HG02610 (cell line): Measurements from ENCODE around the gene SHTN1.

Experiments
- ATAC-seq: cut with Tn5 transposase; IDR thresholded peaks from one replicate; pipeline ENCODE4 v1.9.1; 2021; ENCODE audit warnings: mild to moderate bottlenecking, moderate library complexity; ENCODE audit not compliant: unreplicated experiment

The SHTN1 gene

DNA sequence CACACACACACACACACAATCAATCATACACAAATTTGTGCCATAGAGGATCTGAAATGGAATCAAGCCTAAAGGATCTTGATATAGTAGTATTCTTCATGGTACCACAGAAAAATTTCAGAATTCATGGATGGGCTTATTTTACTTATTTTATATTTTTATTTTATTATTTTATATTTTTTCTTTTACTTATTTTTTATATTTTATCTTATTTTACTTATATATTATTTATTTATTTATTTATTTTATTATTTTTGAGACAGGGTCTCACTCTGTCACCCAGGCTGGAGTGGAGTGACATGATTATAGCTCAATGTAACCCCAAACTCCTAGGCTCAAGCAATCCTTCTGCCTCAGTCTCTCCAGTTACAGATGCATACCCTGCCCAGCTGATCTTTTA lies 16.7 kb downstream of the SHTN1 start:
- ATAC-seq: no peak

DNA sequence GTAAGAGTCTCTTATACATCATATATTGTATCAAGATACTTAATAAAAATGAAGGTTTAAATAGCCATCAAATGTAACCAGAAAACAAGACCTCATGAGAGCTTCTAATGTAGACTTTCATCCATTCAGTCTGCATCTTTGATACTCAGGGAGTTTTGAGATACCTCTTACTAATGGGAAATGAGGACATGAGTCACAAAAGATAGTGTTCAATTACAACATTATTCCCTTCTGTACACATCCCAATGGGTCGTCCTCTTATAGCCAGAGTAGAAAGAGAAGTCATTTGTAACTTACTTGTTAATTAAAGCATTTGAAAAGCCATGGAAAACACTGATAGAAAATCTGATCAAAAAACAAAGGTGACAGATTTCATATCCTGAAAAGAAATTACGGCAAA lies 19.4 kb downstream of the SHTN1 start:
- ATAC-seq: no peak

DNA sequence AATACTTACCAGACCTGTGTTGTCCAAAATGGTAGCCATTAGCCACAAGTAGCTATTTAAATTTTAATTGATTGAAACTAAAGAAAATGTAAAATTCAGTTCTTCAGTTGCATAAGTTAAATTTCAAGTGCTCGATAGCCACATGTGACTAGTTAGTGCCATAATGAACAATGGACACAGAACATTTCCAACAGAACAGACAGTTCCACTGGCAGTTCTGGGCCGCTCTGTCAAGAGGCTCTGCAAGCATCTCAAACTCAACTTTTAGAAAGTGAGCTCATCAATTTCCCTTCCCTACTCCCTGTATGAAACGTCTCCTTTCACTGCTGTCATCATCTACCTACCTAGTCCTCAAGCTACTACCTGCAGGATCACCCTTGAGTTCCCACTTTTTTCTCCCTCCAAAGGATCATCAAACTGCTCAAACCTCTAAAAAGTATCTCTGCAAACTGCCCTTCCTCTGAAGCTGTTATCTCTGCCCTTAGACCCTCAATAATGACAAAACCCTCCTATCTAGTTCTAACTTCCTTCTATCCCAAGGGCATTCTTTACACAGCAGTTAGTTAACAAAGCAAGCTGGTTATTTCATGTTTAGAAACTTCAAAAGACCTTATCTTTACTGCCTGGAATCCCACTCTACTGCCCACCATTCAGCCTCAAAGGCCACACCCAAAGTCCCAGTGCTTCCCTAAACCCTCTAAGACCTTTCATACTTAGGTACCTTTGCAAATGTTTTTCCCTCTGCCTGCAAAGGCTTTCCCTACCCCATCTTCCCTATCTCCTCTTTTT lies 20.6 kb downstream of the SHTN1 start:
- ATAC-seq: no peak

GRCh38 chr10:116980041-116980440 lies 24.9 kb downstream of the SHTN1 start:
- no peak for ATAC-seq

GRCh38 chr10:116978901-116979300 lies 26.1 kb downstream of the SHTN1 start:
- no peak for ATAC-seq

GRCh38 chr10:116974456-116975005 lies 30.5 kb downstream of the SHTN1 start:
- ATAC-seq: no peak

GRCh38 chr10:116973946-116974455 lies 31.0 kb downstream of the SHTN1 start:
- no peak for ATAC-seq

GRCh38 chr10:116973371-116973905 lies 31.5 kb downstream of the SHTN1 start:
- no peak for ATAC-seq

- no peak for ATAC-seq
Measured at GRCh38 chr10:116972131-116972530, 32.9 kb downstream of the SHTN1 start.

DNA sequence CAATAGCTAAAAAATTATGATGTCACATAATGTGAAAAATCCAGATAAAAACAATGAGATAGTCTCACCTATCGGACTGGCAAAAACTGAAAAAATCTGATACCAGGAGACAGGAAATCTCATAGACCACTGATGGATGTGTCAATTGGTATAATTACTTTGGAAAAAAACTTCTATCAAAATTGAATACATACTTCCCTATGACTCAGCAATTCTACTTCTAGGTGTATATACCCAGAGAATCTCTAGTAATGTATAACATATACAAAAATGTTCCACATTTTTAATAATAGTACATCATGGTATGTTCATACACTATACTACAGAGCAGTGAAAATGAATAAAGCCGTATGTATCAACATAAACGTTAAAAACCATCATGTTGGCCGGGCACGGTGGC lies 34.9 kb downstream of the SHTN1 start:
- ATAC-seq: no peak

DNA sequence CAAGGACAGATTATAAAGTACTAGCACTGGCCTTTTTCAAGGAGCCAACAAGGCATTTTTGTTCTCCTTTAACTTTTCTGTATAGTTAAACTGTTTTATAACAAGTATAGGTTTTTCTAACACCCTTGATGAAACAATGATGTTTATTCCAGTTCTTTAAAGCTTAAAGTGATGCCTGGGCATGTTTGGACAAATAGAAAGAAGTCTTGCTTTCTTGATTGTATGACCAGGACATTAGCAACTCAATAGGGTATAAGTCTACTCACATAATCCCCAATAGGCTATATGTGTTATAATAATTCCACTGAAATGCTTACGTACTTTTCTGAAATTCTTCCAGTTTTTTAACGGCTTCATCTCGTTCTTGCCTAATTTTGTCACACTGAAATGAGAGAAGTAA lies 36.7 kb downstream of the SHTN1 start:
- no peak for ATAC-seq

DNA sequence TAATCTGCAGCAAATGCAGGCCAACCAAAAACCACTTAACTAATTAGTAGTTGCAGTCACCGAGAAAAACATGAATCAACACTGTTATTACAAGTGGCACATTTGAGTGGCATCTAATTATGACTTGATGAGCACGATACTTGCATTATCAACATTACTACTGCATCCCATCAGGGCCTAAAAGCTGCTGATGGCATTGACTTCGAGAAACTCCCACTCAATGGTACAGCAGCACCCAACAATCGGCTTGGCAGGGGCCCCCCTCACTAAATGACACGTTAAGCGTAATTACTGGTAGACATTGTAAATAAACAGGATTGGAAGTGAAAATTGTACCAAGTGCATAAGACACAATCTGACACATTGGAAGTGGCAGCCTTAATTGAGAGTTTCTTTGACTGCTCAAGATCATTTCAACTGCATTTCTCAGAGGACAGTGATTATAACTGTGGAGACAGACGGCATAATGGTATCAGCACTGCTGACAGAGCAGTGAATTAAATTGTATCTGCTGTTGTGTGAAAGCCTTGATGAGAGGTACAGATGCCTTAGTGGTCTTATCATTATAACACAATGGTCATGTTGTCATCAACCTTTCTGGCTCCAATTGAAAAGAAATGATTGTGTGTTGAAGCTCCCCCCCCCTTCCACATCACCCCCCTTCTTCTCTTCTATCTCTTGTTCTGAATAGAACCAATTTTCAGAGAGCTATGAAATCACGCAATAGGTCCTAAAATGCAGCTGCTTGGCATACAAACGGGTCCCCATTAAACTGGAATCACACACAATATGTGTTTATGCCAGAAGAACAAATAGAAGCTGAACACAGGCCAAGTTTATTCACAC lies 43.4 kb downstream of the SHTN1 start:
- no peak for ATAC-seq

GRCh38 chr10:116960066-116960776 lies 44.8 kb downstream of the SHTN1 start:
- no peak for ATAC-seq

DNA sequence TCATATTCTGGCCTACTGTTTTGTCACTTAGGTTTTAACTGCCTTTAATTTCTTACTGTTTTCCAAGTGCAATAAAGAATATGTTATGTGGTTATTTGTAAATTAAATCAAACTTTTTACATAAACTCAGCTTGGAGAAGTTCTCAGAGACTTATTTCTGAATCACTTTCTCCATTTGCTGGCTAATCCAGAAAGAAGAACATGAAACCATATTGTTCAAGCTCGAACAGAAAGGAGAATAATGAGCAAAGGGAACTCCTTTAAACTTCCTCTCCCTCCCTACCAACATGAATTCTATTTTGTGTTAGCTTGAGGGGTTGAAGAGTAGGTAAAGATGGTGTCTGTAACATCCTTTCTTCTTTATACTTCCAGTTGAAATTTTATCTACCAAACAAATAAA lies 52.3 kb downstream of the SHTN1 start:
- no peak for ATAC-seq

- ATAC-seq: no peak
Measured at GRCh38 chr10:116948530-116948870, 56.5 kb downstream of the SHTN1 start.

- no peak for ATAC-seq
Measured at GRCh38 chr10:116947841-116948529, 57.0 kb downstream of the SHTN1 start.

DNA sequence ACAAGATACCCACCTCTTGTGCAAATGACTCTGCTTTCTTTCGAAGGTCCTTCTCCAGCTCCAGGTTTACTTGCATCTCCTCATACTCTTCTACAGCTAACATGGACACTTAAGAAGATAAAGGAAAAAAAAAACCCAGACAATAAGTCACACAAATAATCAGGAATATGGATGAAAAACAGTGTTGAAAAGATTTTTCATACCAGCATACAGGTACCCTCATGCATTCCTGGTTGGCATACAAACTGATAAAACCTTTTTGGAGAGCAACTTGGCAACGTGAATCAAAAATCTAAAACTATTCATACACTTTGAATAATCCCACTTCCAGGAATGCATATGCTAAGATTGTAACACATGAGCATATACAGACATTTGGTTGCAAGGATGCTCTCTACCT lies 60.1 kb downstream of the SHTN1 start:
- ATAC-seq: no peak

DNA sequence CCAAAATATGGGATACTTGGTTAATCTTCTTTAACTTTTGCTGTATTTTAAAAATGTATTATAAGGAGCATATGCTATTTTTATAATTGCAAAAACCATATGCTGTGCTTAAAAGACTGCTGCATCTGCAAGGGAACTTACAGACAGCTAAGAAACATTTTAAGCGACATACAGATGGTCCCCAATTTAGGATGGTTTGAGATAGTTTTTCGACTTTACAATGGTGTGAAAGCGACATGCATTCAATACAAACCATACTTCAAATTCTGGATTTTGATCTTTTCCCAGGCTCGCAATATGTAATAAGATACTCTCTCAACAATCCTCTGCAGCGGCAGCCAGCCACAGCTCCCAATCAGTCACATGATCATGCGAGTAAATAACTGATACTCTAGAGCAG lies 73.2 kb downstream of the SHTN1 start:
- ATAC-seq: no peak

GRCh38 chr10:116926426-116926825 lies 78.6 kb downstream of the SHTN1 start:
- ATAC-seq: no peak

DNA sequence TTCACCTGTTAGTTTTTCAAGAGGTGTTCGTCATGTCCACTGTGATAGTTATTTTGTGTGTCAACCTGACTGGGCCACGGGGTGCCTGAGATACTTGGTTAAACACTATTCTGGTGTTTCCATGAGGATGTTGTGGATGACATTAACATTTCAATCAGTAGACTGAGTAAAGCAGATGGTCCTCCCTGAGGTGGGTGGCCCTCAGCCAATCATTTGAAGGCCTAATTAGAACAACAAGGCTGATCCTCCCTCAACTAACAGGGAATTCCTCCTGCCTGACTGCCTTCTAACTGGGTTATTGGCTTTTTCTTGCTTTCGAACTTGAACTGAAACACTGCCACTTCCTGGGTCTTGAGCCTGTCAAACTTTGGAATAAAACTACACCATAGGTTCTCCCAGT lies 79.9 kb downstream of the SHTN1 start:
- ATAC-seq: no peak
